Coronary artery (tissue), 2 donors: ENCODE data around the gene AMPH.

Source experiments
- DNase-seq: peaks from one replicate; pipeline ENCODE4 v3.0.0-alpha.2; 2017; ENCODE audit warnings: low spot score
- H3K27ac ChIP-seq, 2 donors: fragments of 200-600 bp; sonication (generic); one replicate each; pipeline ENCODE4 v1.5.1; 2016 to 2019
- H3K4me3 ChIP-seq: fragments of 200-600 bp; sonication (generic); 2 replicates; pipeline ENCODE4 v1.5.1; 2016; ENCODE audit warnings: mild to moderate bottlenecking, moderate library complexity
- TF ChIP-seq, protein P1 (sequence below): fragments of 200-600 bp; sonication (generic); IDR thresholded peaks from one replicate; pipeline ENCODE4 v1.5.1; 2019; ENCODE audit warnings: antibody characterized with exemption

Gene AMPH

DNA sequence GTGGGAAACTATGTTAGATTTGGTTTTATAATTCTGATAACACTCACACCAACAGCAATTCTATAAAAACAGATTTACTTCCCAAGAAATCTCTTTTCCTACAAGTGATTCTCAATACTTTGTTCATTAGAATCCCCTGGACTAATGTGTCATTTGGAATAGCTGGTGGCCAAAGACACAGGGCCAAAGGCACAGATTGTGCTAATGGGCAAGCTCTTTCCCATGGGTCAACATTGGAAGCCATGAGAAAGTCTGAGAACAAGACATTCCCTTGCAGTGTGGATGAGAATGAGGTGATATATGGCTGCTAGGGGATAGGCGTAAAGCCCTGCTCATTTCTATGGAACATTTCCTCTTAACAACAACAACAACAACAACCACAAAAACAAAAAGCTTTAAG is 153.8 kb downstream of the AMPH start:
- TF ChIP-seq, protein P1, sequence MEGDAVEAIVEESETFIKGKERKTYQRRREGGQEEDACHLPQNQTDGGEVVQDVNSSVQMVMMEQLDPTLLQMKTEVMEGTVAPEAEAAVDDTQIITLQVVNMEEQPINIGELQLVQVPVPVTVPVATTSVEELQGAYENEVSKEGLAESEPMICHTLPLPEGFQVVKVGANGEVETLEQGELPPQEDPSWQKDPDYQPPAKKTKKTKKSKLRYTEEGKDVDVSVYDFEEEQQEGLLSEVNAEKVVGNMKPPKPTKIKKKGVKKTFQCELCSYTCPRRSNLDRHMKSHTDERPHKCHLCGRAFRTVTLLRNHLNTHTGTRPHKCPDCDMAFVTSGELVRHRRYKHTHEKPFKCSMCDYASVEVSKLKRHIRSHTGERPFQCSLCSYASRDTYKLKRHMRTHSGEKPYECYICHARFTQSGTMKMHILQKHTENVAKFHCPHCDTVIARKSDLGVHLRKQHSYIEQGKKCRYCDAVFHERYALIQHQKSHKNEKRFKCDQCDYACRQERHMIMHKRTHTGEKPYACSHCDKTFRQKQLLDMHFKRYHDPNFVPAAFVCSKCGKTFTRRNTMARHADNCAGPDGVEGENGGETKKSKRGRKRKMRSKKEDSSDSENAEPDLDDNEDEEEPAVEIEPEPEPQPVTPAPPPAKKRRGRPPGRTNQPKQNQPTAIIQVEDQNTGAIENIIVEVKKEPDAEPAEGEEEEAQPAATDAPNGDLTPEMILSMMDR = no peak
- H3K4me3 ChIP-seq = no peak overlapping the region
- H3K27ac ChIP-seq = no peak overlapping the region
- DNase-seq = no peak

DNA sequence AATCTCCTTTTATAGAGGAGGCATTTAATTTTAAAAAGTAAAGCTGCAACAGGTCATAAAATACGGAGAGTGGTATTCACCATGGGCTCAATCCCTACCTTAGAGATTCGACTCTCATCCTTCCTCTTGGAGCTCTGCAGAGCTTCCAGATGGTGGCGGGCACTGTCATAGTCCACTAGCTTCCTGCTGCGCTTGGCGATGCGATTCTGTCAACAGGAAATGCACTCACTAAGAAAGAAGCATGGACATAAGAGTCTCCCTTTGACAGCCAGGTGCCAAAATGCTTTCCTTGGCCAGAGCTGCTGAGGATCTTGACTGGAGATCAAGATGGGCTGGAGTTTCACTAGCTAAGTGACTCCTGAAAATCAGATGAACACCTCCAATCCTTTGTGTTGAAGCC is 154.4 kb downstream of the AMPH start:
- Histone ChIP-seq H3K4me3 (no peak overlapping the region), H3K27ac (no peak overlapping the region)
- no peak for DNase-seq
- TF ChIP-seq, protein P1 = no peak

DNA sequence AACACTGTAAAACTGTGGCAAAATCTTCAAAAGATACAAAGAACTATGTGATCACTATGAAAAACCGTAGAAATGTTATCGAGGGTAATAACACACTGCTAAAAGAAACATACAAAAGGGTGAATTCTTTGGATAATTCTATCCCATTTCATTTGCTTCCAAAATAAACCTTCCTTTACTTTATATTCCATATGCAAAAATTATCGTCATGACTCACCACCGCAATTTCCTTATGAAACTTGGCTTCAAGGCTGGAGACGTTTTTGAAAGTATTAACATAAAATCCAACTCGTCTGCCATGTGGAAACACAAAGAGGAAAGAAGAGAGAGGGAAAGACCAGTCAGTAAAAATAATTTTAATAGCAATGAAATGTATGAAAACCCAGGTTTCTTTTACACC is 165.2 kb downstream of the AMPH start:
- H3K27ac ChIP-seq = no peak overlapping the region
- DNase-seq = no peak
- TF ChIP-seq, protein P1 = no peak
- no peak overlapping the region for H3K4me3 ChIP-seq

DNA sequence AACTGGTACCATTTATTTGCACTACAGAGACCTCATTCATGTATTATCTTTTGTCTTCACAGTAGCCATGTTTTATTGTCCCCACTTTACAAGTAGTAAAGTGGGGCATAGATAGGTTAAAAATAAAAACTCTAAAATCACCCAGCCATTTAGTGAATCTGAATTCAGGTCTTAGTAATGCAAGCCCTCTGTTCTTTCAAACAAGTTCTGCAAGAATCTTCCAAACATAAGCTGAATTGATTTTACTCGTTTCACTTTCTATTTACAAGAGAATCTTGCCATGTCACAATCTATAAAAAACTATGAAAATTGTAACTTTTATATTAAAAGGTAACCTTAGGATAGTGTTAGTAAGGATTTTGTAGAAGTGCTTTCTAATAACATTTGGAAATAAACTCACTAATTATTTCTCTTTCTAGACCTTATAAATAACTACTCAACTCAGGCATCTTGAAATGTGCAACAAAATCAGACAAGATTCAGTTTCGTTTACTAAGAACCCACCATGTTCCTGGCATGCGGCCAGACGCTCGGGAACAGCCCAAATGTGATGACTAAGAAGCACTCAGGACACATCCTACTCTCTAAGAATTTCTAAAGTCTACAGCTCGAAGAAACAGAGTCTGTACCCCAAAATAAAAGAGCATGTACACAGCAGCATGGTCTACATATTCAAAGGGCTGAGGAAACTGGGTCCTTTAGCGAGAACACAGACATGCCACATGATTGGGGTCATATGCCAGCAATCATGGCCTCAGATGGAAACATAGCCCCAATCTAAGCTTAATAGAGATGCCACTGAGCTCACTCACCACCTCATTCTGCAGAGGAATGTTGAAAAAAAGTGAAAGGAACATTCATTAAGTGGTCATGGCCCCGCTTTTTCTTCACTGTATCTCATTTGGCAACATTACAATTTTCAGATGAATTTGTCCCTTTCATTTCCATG is 167.6 kb downstream of the AMPH start:
- DNase-seq = no peak
- Histone ChIP-seq H3K27ac (no peak overlapping the region), H3K4me3 (no peak overlapping the region)
- TF ChIP-seq, protein P1 = no peak

DNA sequence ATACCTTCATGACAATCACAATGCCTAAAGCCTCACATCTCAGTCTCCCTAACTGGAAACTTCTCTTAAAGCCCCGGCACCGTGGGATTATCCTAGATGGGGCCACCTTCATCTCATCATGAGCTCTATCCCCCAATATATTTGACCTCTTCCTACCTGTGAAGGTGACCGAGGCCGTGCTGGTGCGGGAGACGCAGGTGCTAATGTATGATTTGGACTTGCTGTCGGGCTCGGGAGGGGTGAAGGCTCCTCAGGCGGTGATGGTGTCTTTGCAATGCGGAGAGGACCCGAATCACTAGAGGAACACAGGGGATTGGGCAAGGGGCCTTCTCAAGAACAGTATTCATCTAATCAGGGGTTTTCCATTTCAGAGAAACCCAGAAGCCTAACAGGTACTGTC is 168.4 kb downstream of the AMPH start:
- no peak for DNase-seq
- no peak overlapping the region for H3K4me3 ChIP-seq
- no peak overlapping the region for H3K27ac ChIP-seq
- TF ChIP-seq, protein P1 = no peak

DNA sequence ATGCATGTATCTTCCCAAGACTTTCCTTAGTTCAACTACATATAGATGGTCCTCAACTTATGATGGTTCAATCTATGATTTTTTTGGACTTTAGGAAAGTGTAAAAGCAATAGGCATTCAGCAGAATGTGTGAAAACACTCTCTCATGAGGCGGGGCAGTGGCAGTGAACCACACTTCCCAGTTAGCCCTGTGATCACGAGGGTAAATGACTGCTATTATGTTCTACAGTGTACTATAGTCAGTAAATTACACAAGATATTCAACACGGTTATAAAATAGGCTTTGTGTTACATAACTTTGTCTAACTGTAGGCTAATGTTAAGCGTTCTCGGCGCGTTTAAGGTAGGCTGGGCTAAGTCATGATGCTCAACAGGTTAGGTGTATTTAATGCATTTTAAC is 169.3 kb downstream of the AMPH start:
- no peak overlapping the region for H3K4me3 ChIP-seq
- TF ChIP-seq, protein P1 = no peak

DNA sequence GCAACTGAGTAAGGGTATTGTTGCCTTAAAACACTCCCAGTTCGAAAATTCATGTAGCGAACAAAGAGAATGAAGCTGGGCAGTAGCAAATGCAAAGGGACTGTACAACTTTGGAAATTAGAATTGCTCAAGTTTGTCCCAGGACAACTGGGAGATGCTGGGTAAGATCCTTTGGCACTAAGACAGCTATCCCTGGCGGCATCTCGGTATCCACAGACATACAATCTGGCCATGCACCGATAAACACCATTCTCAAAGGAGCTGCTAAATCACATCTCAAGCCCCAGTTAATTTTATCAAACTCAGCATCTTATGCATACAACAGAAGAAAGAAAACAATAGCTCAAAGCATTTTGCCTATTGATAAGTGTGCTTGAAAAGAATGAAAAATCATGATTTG is 177.3 kb downstream of the AMPH start:
- no peak for DNase-seq
- Histone ChIP-seq H3K27ac (no peak overlapping the region), H3K4me3 (no peak overlapping the region)
- TF ChIP-seq, protein P1 = no peak

More for the DNA sequence above, 169.3 kb downstream of the AMPH start:
- no peak overlapping the region for H3K27ac ChIP-seq
- no peak for DNase-seq
